MM.1S (cell line): ENCODE results near the gene NAT9.

ENCODE experiments used
- DNase-seq: peaks from one replicate; pipeline ENCODE4 v3.0.0-alpha.2; 2015
- H2AFZ ChIP-seq: fragments of 300-600 bp; sonication (generic); 2 replicates; pipeline ENCODE4 v1.6.0; 2016; ENCODE audit warnings: antibody characterized with exemption, low read length
- H3F3A ChIP-seq: fragments of 300-600 bp; sonication (generic); 2 replicates; pipeline ENCODE4 v1.6.1; 2016; ENCODE audit warnings: mild to moderate bottlenecking, antibody characterized with exemption, low read length, moderate library complexity, mixed read lengths; ENCODE audit not compliant: insufficient read depth
- H3K27ac ChIP-seq: fragments of 300-600 bp; sonication (generic); 2 replicates; pipeline ENCODE4 v1.5.1; 2016; ENCODE audit warnings: mild to moderate bottlenecking, low read length
- H3K27me3 ChIP-seq: fragments of 300-600 bp; sonication (generic); replicated peaks from 2 replicates; pipeline ENCODE4 v1.6.0; 2016; ENCODE audit warnings: low read length; ENCODE audit not compliant: insufficient read depth
- H3K36me3 ChIP-seq: fragments of 300-600 bp; sonication (generic); replicated peaks from 2 replicates; pipeline ENCODE4 v1.6.1; 2016; ENCODE audit warnings: mild to moderate bottlenecking, low read length, mixed read lengths; ENCODE audit not compliant: insufficient read depth
- H3K4me1 ChIP-seq: fragments of 300-600 bp; sonication (generic); 2 replicates; pipeline ENCODE4 v1.6.1; 2016; ENCODE audit warnings: low read length, mixed read lengths
- H3K4me2 ChIP-seq: fragments of 300-600 bp; sonication (generic); 2 replicates; pipeline ENCODE4 v1.6.0; 2016; ENCODE audit warnings: low read depth, low read length
- H3K4me3 ChIP-seq: fragments of 300-600 bp; sonication (generic); 2 replicates; pipeline ENCODE4 v1.5.1; 2016; ENCODE audit warnings: low read length, mixed read lengths
- H3K79me2 ChIP-seq: fragments of 300-600 bp; sonication (generic); 2 replicates; pipeline ENCODE4 v1.6.1; 2016; ENCODE audit warnings: mixed run types, low read length, mixed read lengths
- H3K9ac ChIP-seq: fragments of 300-600 bp; sonication (generic); 2 replicates; pipeline ENCODE4 v1.6.1; 2016; ENCODE audit warnings: low read length, mixed read lengths
- H3K9me2 ChIP-seq: fragments of 300-600 bp; sonication (generic); replicated peaks from 2 replicates; pipeline ENCODE4 v1.6.1; 2016; ENCODE audit warnings: mild to moderate bottlenecking, low read length, mixed read lengths; ENCODE audit not compliant: insufficient read depth
- H3K9me3 ChIP-seq: fragments of 300-600 bp; sonication (generic); replicated peaks from 2 replicates; pipeline ENCODE4 v1.6.1; 2016; ENCODE audit warnings: mild to moderate bottlenecking, low read length, mixed read lengths; ENCODE audit not compliant: insufficient read depth
- H4K20me1 ChIP-seq: fragments of 300-600 bp; sonication (generic); 2 replicates; pipeline ENCODE4 v1.6.1; 2016; ENCODE audit warnings: mild to moderate bottlenecking, low read length, moderate library complexity, mixed read lengths; ENCODE audit not compliant: insufficient read depth
- EZH2 ChIP-seq: fragments of 300-600 bp; sonication (generic); optimal IDR thresholded peaks from 2 replicates; pipeline ENCODE3; 2017; ENCODE audit warnings: low read depth, mild to moderate bottlenecking, antibody characterized with exemption, low read length, mixed read lengths
- EZH2phosphoT487 ChIP-seq: fragments of 300-600 bp; sonication (generic); IDR thresholded peaks from 2 replicates; pipeline ENCODE4 v1.6.1; 2018; ENCODE audit warnings: antibody characterized with exemption, low read length
- TF ChIP-seq, protein P1 (sequence below): fragments of 300-600 bp; sonication (generic); IDR thresholded peaks from 2 replicates; pipeline ENCODE4 v1.5.1; 2016; ENCODE audit warnings: antibody characterized with exemption, low read length, mixed read lengths

NAT9 gene

DNA sequence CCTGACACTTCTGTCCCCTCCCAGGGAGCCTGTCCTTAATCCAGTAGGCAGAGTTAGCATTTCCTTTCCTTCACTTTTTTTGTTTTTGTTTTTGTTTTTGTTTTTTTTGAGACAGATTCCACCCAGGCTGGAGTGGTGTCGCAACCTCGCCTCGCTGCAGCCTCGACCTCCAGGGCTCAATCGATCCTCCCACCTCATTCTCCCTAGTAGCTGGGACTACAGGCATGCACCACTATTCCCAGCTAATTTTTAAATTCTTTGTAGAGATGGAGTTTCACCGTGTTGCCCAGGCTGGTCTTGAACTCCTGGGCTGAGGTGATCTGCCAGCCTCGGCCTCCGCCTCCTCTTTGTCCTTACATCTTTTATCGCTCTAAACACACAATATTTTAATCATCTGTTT, 23.7 kb downstream of the NAT9 start:
- H3K9me2 ChIP-seq, result no peaks in the 10 kb centered on the region
- peak overlapping the region; percentile 55 for H3K4me3 ChIP-seq
- no peaks in the 10 kb centered on the region for H3K9me3 ChIP-seq
- no peaks in the 10 kb centered on the region for H3K27me3 ChIP-seq
- H4K20me1 ChIP-seq, result peaks cover 19% of the 10 kb centered on the region
- peak overlapping the region; percentile 88 for H3K27ac ChIP-seq
- TF ChIP-seq EZH2phosphoT487 (no peak), EZH2 (no peak)
- TF ChIP-seq, protein P1, sequence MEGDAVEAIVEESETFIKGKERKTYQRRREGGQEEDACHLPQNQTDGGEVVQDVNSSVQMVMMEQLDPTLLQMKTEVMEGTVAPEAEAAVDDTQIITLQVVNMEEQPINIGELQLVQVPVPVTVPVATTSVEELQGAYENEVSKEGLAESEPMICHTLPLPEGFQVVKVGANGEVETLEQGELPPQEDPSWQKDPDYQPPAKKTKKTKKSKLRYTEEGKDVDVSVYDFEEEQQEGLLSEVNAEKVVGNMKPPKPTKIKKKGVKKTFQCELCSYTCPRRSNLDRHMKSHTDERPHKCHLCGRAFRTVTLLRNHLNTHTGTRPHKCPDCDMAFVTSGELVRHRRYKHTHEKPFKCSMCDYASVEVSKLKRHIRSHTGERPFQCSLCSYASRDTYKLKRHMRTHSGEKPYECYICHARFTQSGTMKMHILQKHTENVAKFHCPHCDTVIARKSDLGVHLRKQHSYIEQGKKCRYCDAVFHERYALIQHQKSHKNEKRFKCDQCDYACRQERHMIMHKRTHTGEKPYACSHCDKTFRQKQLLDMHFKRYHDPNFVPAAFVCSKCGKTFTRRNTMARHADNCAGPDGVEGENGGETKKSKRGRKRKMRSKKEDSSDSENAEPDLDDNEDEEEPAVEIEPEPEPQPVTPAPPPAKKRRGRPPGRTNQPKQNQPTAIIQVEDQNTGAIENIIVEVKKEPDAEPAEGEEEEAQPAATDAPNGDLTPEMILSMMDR, result no peak
- peaks cover 70% of the 10 kb centered on the region for H3F3A ChIP-seq
- H3K79me2 ChIP-seq, result peaks cover 90% of the 10 kb centered on the region
- peaks cover 49% of the 10 kb centered on the region for H3K4me1 ChIP-seq
- H2AFZ ChIP-seq, result no peak overlapping the region
- H3K4me2 ChIP-seq, result peak overlapping the region; percentile 89
- H3K36me3 ChIP-seq, result no peaks in the 10 kb centered on the region
- H3K9ac ChIP-seq, result peak overlapping the region; percentile 57; the same call in 1 of the 2 replicates
- DNase-seq, result no peak

DNA sequence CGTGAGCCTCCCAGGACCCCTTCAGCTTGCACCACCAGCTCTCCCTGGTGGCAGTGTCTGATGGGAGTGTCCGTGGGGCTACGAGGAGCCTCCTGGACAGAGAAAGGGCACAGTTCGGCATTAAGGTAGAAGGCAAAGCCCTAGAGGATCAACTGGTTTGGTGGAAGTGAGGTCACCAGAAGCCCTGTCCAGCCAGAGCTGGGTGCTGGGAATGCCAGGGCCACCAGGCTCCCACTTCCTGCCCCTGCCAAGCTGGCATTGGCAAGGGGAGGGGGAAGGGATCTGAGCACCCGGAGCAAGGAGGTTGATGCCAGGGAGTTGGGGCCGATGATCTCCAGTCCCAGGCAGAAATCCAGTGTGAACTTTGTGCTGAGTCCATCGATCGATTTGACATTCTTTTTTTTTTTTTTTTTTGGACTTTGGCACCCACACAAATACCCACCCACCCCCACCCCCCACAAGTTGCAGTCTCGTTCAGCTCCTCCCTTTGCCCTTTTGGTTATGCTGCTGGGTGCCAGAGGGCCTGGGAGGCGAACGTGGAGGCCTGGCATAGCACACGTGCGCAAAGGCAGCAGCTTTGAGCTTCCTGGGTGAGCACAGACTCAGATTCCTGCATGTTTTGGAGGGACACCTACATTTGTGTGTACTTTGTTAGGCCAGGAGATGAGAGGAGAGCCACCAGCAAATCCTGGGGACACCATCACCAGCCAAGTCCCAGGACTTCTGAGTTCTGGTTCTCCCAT, 25.6 kb downstream of the NAT9 start:
- Histone ChIP-seq H3K9me3 (no peaks in the 10 kb centered on the region), H2AFZ (no peak overlapping the region), H3K9ac (peak overlapping the region; percentile 97), H3K4me1 (peaks cover 36% of the 10 kb centered on the region), H3K4me2 (peak overlapping the region; percentile 89), H4K20me1 (peaks cover 18% of the 10 kb centered on the region), H3F3A (peaks cover 67% of the 10 kb centered on the region), H3K27me3 (no peaks in the 10 kb centered on the region), H3K79me2 (peaks cover 76% of the 10 kb centered on the region), H3K9me2 (no peaks in the 10 kb centered on the region), H3K36me3 (no peaks in the 10 kb centered on the region), H3K4me3 (peak overlapping the region; percentile 98), H3K27ac (peak overlapping the region; percentile 88; the same call in 1 of the 2 replicates)
- no peak for DNase-seq
- no peak for TF ChIP-seq EZH2
- TF ChIP-seq EZH2phosphoT487, result no peak
- TF ChIP-seq, protein P1, result no peak

DNA sequence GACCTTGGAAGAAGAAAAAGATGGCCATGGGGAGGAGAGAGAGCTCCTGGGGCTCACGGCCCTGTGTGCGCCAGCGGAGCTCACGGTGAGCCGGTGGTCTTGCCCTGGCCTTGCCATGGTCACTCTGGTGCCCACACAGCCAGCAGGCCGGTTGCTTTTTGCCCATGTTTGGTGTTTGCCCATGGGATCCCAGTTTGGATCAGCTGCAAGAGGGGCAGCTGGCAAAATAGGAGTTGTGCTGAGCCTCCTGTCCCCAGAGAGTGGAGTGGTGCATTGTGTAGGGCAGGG, 26.2 kb downstream of the NAT9 start:
- no peaks in the 10 kb centered on the region for H3K9me3 ChIP-seq
- TF ChIP-seq EZH2, result no peak
- DNase-seq, result no peak
- no peaks in the 10 kb centered on the region for H3K36me3 ChIP-seq
- H3K79me2 ChIP-seq, result peaks cover 75% of the 10 kb centered on the region
- H3K4me2 ChIP-seq, result peak overlapping the region; percentile 89
- H3K27me3 ChIP-seq, result no peaks in the 10 kb centered on the region
- H3K4me1 ChIP-seq, result peaks cover 30% of the 10 kb centered on the region
- no peaks in the 10 kb centered on the region for H3K9me2 ChIP-seq
- peak overlapping the region; percentile 98 for H3K4me3 ChIP-seq
- peak overlapping the region; percentile 68; the same call in 1 of the 2 replicates for H3K27ac ChIP-seq
- H2AFZ ChIP-seq, result no peak overlapping the region
- peaks cover 13% of the 10 kb centered on the region for H4K20me1 ChIP-seq
- peak overlapping the region; percentile 97 for H3K9ac ChIP-seq
- H3F3A ChIP-seq, result peaks cover 62% of the 10 kb centered on the region
